B cell (primary cell): ENCODE results near the gene NGEF. TPM values are rescaled to one million over a fixed set of nuclear protein-coding genes. Genes with fewer than 3 reads are reported as not detected.

Experiments
- ATAC-seq: fragments of 200-7000 bp; cut with Tn5 transposase; one replicate; pipeline ENCODE4 v1.10.0; 2021; ENCODE audit warnings: low read depth, mild to moderate bottlenecking, moderate number of reproducible peaks, moderate library complexity
- CTCF ChIA-PET: fragments of 350-600 bp; sonication (Branson Sonifier 250); formaldehyde crosslinking; loops from one replicate; lab custom pipeline; 2021; ENCODE audit warnings: antibody characterized with exemption, inconsistent platforms; lab: Charles Lee
- POLR2A ChIA-PET: fragments of 350-600 bp; sonication (Branson Sonifier 250); formaldehyde crosslinking; loops from one replicate; lab custom pipeline; 2021; ENCODE audit warnings: antibody characterized with exemption; lab: Charles Lee
- DNase-seq: peaks from one replicate; pipeline ENCODE4 v3.0.0; 2013
- H2AFZ ChIP-seq: 2 replicates; pipeline ENCODE4 v1.6.1; 2012; ENCODE audit warnings: mild to moderate bottlenecking, low read depth, low read length; ENCODE audit not compliant: insufficient read depth, poor library complexity, severe bottlenecking
- H3K27ac ChIP-seq, 2 donors: 1 replicate in 1 of 2; 2 replicates in 1 of 2; pipeline ENCODE4 v1.5.1; 2012 to 2013; ENCODE audit warnings: low read length in 2 of 2, mild to moderate bottlenecking in 2 of 2, moderate library complexity in 1 of 2
- H3K27me3 ChIP-seq, 4 experiments: fragments of 200-600 bp in 1 of 4; sonication (generic) in 1 of 4; replicated peaks in 1 of 4; 1 replicate in 2 of 4; 2 replicates in 2 of 4; pipeline versions ENCODE4 v1.6.1 to v1.7.0; 2013 to 2016; ENCODE audit warnings: low read length in 3 of 4, mild to moderate bottlenecking in 2 of 4, mixed read lengths in 1 of 4, moderate library complexity in 1 of 4; ENCODE audit not compliant: insufficient read depth in 4 of 4, control insufficient read depth in 3 of 4; ENCODE audit errors: control extremely low read depth in 1 of 4
- H3K36me3 ChIP-seq, 2 experiments: replicated peaks in 1 of 2; 1 replicate in 1 of 2; 2 replicates in 1 of 2; pipeline versions ENCODE4 v1.6.1 to v1.7.1; 2013; ENCODE audit warnings: low read length in 1 of 2; ENCODE audit not compliant: insufficient read depth in 2 of 2, control insufficient read depth in 1 of 2; ENCODE audit errors: control extremely low read depth in 1 of 2, extremely low read depth in 1 of 2
- H3K4me1 ChIP-seq, 2 donors: fragments of 200-600 bp in 1 of 2; sonication (generic) in 1 of 2; 1 replicate in 1 of 2; 2 replicates in 1 of 2; pipeline versions ENCODE4 v1.5.1 to v1.6.1; 2013 to 2017; ENCODE audit warnings: low read length in 2 of 2; ENCODE audit not compliant: control insufficient read depth in 2 of 2, insufficient read depth in 2 of 2
- H3K4me2 ChIP-seq: replicated peaks from 2 replicates; pipeline ENCODE3; 2012; ENCODE audit warnings: mild to moderate bottlenecking, low read depth, low read length; ENCODE audit not compliant: poor library complexity, severe bottlenecking
- H3K4me3 ChIP-seq, 5 experiments: fragments of 200-600 bp in 1 of 5; sonication (generic) in 1 of 5; 1 replicate in 3 of 5; 2 replicates in 2 of 5; pipeline versions ENCODE4 v1.5.1 to v1.7.0; 2011 to 2016; ENCODE audit warnings: low read length in 4 of 5, mild to moderate bottlenecking in 4 of 5, low read depth in 2 of 5, control low read depth in 1 of 5, moderate library complexity in 1 of 5; ENCODE audit not compliant: insufficient read depth in 1 of 5; ENCODE audit errors: control extremely low read depth in 1 of 5, extremely low read depth in 1 of 5
- H3K79me2 ChIP-seq: fragments of 200-600 bp; sonication (generic); one replicate; pipeline ENCODE4 v1.6.0; 2016; ENCODE audit warnings: low read length; ENCODE audit not compliant: control insufficient read depth, insufficient read depth
- H3K9ac ChIP-seq: fragments of 200-600 bp; sonication (generic); 2 replicates; pipeline ENCODE4 v1.6.1; 2017; ENCODE audit warnings: mild to moderate bottlenecking, low read length, moderate library complexity
- H3K9me3 ChIP-seq, 3 donors: one replicate each; pipeline versions ENCODE4 v1.6.1 to v1.7.1; 2013; ENCODE audit warnings: low read length in 2 of 3; ENCODE audit not compliant: control insufficient read depth in 2 of 3, insufficient read depth in 1 of 3; ENCODE audit errors: control extremely low read depth in 1 of 3
- H4K20me1 ChIP-seq: 2 replicates; pipeline ENCODE4 v1.6.0; 2012; ENCODE audit warnings: mild to moderate bottlenecking, low read length; ENCODE audit not compliant: insufficient read depth, control insufficient read depth, poor library complexity, severe bottlenecking
- H3K27ac Mint-ChIP-seq: one replicate; pipeline ENCODE4 v1.8.0; 2021; ENCODE audit warnings: mixed read lengths
- H3K27me3 Mint-ChIP-seq: one replicate; pipeline ENCODE4 v1.8.0; 2021; ENCODE audit warnings: mixed read lengths
- H3K4me1 Mint-ChIP-seq: one replicate; pipeline ENCODE4 v1.8.0; 2021; ENCODE audit warnings: mixed read lengths
- H3K4me3 Mint-ChIP-seq: one replicate; pipeline ENCODE4 v1.8.0; 2021; ENCODE audit warnings: mixed read lengths
- H3K9me3 Mint-ChIP-seq: one replicate; pipeline ENCODE4 v1.8.0; 2022; ENCODE audit warnings: mixed read lengths; ENCODE audit not compliant: insufficient read depth
- CTCF ChIP-seq: fragments of 200-600 bp; IDR thresholded peaks from one replicate; pipeline ENCODE4 v1.8.0; 2022; ENCODE audit warnings: antibody characterized with exemption, mild to moderate bottlenecking
- EZH2 ChIP-seq: IDR thresholded peaks from 2 replicates; pipeline ENCODE4 v1.6.1; 2012; ENCODE audit warnings: borderline replicate concordance, low read depth, mild to moderate bottlenecking, moderate library complexity, low read length; ENCODE audit not compliant: insufficient read depth, poor library complexity, severe bottlenecking
- WGBS: methylation state at CpG from one replicate; pipeline ENCODE4 v1.1.5; 2013; ENCODE audit warnings: missing lambda C conversion rate; ENCODE audit not compliant: insufficient coverage; 5-methylcytosine and 5-hydroxymethylcytosine counted together
- intact Hi-C: fragments of 100-400 bp; cut with micrococcal nuclease; formaldehyde crosslinking; loops from one replicate; pipeline ENCODE4 v1.10.0; 2022
- polyA plus RNA-seq: library from polyadenylated mRNA; depleted of rRNA; stranded (reverse); fragments of >200 nt; gene quantifications from 2 replicates; pipeline ENCODE4 v1.2.3, GENCODE V29; 2012
- total RNA-seq, 2 donors: library from RNA; stranded (reverse); fragments of 120-200 nt in 1 of 2; gene quantifications; 1 replicate in 1 of 2; 2 replicates in 1 of 2; pipeline versions ENCODE4 v1.2.3 to v1.2.4, GENCODE V29; 2013 to 2022

The NGEF gene
- total and polyA plus RNA-seq, 2 donors (not counting 1 experiment from before 2014, with no cell fraction given): not detected

GRCh38 chr2:232942831-232943230 is 70.2 kb downstream of the NGEF start:
- H3K9ac ChIP-seq: no peak overlapping the region
- no peaks in the 10 kb centered on the region for H3K4me1 ChIP-seq
- no peak overlapping the region for H3K4me2 ChIP-seq
- Mint-ChIP-seq H3K27me3 (peaks cover 4% of the 10 kb centered on the region), H3K27ac (no peak overlapping the region), H3K4me3 (no peak overlapping the region), H3K9me3 (no peaks in the 10 kb centered on the region), H3K4me1 (no peaks in the 10 kb centered on the region)
- H3K27me3 ChIP-seq: no peaks in the 10 kb centered on the region
- ChIA-PET CTCF (interaction anchor here (0.8 kb wide), 1 partner anchor 90 kb away, joined by 3 read pairs; no protein-coding TSS in a partner anchor), POLR2A (no interaction called here)
- ATAC-seq (no peak), DNase-seq (no peak)
- no peaks in the 10 kb centered on the region for H3K79me2 ChIP-seq
- H3K4me3 ChIP-seq: no peak overlapping the region
- H3K27ac ChIP-seq: no peak overlapping the region
- intact Hi-C loops: no loop called here
- H3K9me3 ChIP-seq: peaks cover 0 to 3% (median 0%) of the 10 kb centered on the region in 3 donors
- no CpG with 5 or more reads among the region's 3 CpGs for WGBS
- H3K36me3 ChIP-seq: no peaks in the 10 kb centered on the region
- H4K20me1 ChIP-seq: no peaks in the 10 kb centered on the region
- H2AFZ ChIP-seq: no peak overlapping the region
- TF ChIP-seq EZH2 (no peak), CTCF (no peak)

- 97% methylated on average over 10 of the region's 10 CpGs for WGBS
- Histone ChIP-seq H3K9ac (no peak overlapping the region), H4K20me1 (no peaks in the 10 kb centered on the region), H2AFZ (no peak overlapping the region), H3K9me3 (peaks cover 0 to 3% (median 0%) of the 10 kb centered on the region in 3 donors), H3K36me3 (no peaks in the 10 kb centered on the region), H3K4me1 (no peaks in the 10 kb centered on the region), H3K79me2 (no peaks in the 10 kb centered on the region), H3K27ac (no peak overlapping the region), H3K4me3 (no peak overlapping the region), H3K4me2 (no peak overlapping the region), H3K27me3 (peaks cover 0 to 3% (median 0%) of the 10 kb centered on the region in 4 experiments)
- H3K27ac Mint-ChIP-seq: no peak overlapping the region
- H3K4me3 Mint-ChIP-seq: no peak overlapping the region
- intact Hi-C loops: no loop called here
- peaks cover 8% of the 10 kb centered on the region for H3K27me3 Mint-ChIP-seq
- H3K4me1 Mint-ChIP-seq: no peaks in the 10 kb centered on the region
- no peaks in the 10 kb centered on the region for H3K9me3 Mint-ChIP-seq
- ATAC-seq: no peak
- DNase-seq: no peak
- ChIA-PET POLR2A (no interaction called here), CTCF (interaction anchor here (0.8 kb wide), 1 partner anchor 89 kb away, joined by 3 read pairs; no protein-coding TSS in a partner anchor)
- TF ChIP-seq EZH2: no peak
- TF ChIP-seq CTCF: no peak
These were observed 71.0 kb downstream of the NGEF start for GRCh38 chr2:232941912-232942594.
